Tibial artery (tissue), 4 donors: Measurements from ENCODE around the gene CEP131.

ENCODE experiments used
- DNase-seq, 2 donors: peaks; one replicate each; pipeline ENCODE4 v3.0.0-alpha.2; 2019
- H3K27ac ChIP-seq, 2 donors: fragments of 200-600 bp; sonication (generic) in 1 of 2; 1 replicate in 1 of 2; 2 replicates in 1 of 2; pipeline ENCODE4 v1.5.1; 2018 to 2019; ENCODE audit warnings: mild to moderate bottlenecking in 1 of 2
- H3K27me3 ChIP-seq, 2 donors: fragments of 200-600 bp; sonication (generic) in 1 of 2; one replicate each; pipeline versions ENCODE4 v1.5.1 to v1.6.0; 2016 to 2019
- H3K36me3 ChIP-seq, 3 donors: fragments of 200-600 bp; sonication (generic) in 2 of 3; one replicate each; pipeline ENCODE4 v1.5.1; 2016 to 2019; ENCODE audit warnings: mild to moderate bottlenecking in 2 of 3
- H3K4me1 ChIP-seq, 4 donors: fragments of 200-600 bp; sonication (generic) in 2 of 4; 1 replicate in 3 of 4; 2 replicates in 1 of 4; pipeline ENCODE4 v1.5.1; 2016 to 2019
- H3K4me3 ChIP-seq, 2 donors: fragments of 200-600 bp; sonication (generic) in 1 of 2; 1 replicate in 1 of 2; 2 replicates in 1 of 2; pipeline ENCODE4 v1.5.1; 2018 to 2019; ENCODE audit warnings: mild to moderate bottlenecking in 2 of 2
- H3K9me3 ChIP-seq, 3 donors: fragments of 200-600 bp; sonication (generic) in 1 of 3; one replicate each; pipeline ENCODE4 v1.5.1; 2016 to 2019
- intact Hi-C: fragments of 100-400 bp; cut with DNase I; formaldehyde crosslinking; loops from one replicate; pipeline ENCODE4 v1.15.0; 2023; ENCODE audit warnings: low total_unique reads
- TF ChIP-seq, protein P1 (sequence below), 2 experiments: fragments of 200-600 bp in 1 of 2; fragments of 450-650 bp in 1 of 2; IDR thresholded peaks; one replicate each; pipeline ENCODE4 v1.5.1; 2017 to 2019; ENCODE audit warnings: antibody characterized with exemption in 2 of 2, mild to moderate bottlenecking in 1 of 2, moderate library complexity in 1 of 2

Gene CEP131

DNA sequence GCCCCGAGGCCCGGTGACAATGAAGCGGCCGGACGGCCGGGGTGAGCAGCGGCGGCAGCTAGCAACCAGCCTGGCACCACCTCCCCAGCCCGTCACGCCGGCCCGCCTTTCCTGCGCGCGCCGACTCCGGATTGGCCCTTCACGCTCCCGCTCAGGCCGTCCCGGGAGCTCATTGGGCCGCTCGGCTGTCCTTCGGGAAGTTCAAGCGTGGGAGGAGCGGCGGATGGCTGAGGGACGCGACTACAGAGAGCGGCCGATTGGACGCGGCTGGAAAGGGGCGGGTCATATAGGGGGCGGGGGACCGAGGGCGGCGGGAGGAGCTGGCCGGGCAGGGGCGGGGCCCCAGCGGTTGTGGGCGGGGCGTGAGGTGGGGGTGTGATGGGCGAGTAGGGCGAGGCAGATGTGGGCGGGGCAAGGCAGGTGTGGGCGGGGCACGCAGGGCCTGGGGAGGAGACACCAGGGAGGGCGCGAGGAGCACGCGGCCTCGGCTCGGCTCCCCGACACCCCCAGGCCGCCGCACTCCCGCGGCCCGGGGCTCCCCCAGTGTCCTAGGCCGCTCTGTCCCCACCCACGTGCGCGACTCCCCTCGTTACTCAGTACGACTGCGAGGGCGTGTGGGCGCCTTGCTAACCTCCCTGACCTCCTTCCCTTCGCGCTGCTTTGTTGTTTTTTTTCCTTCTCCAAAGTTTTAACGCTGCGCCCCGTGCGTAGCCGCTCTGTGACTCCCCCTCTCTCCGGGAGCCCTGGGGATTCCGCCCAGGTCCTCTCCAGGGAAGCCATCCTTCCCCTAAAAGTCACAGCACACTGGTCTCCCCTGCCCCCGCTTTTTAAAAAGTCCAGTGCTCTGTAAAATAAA is at the start of gene CEP131:
Gene CEP131 (minus strand): TSS at position 60 of the 856 bp plus-strand sequence. CDS start 2,909 bp downstream, outside the sequence.
- peak; percentile 98 to 99 for DNase-seq
- intact Hi-C loops: loop anchor here (2.0 kb wide), 1 partner anchor 16 kb away; the partner anchor contains the start of genes NDUFAF8 and TEPSIN
- peak within 1 kb of the TSS; percentile 55 to 65 for H3K27ac ChIP-seq
- peaks cover 0 to 17% (median 0%) of the 10 kb centered on the region in 3 donors for H3K36me3 ChIP-seq
- peak within 1 kb of the TSS; percentile 64 to 86 for H3K4me3 ChIP-seq
- no peaks in the 10 kb centered on the region for H3K9me3 ChIP-seq
- TF ChIP-seq, protein P1, sequence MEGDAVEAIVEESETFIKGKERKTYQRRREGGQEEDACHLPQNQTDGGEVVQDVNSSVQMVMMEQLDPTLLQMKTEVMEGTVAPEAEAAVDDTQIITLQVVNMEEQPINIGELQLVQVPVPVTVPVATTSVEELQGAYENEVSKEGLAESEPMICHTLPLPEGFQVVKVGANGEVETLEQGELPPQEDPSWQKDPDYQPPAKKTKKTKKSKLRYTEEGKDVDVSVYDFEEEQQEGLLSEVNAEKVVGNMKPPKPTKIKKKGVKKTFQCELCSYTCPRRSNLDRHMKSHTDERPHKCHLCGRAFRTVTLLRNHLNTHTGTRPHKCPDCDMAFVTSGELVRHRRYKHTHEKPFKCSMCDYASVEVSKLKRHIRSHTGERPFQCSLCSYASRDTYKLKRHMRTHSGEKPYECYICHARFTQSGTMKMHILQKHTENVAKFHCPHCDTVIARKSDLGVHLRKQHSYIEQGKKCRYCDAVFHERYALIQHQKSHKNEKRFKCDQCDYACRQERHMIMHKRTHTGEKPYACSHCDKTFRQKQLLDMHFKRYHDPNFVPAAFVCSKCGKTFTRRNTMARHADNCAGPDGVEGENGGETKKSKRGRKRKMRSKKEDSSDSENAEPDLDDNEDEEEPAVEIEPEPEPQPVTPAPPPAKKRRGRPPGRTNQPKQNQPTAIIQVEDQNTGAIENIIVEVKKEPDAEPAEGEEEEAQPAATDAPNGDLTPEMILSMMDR (IDR thresholded peaks at IDR 0.05): no peak
- peaks cover 6 to 21% (median 21%) of the 10 kb centered on the region in 4 donors for H3K4me1 ChIP-seq
- H3K27me3 ChIP-seq: no peaks in the 10 kb centered on the region

DNA sequence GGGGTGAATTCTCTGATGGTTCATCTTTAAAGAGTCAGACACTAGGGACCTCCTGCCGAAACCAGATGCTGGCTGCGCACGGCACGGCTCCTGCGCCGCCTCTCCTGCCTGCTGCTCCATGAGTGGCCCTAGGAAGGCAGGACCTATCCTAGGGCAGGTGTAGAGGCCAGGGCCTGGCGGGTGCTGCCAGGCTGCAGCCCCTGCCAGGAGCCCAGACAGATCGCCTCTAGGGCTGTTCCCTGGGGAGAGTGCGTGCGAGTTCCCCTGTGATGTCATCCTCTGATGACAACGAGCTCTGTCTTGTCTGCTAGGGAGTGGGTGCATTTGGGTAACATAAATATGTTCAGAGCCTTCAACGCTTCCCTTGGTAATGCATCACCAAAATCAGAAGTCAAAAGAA is 48.5 kb upstream of the CEP131 start:
- Histone ChIP-seq H3K27ac (no peak overlapping the region), H3K4me1 (no peaks in the 10 kb centered on the region), H3K36me3 (peaks cover 49 to 85% (median 66%) of the 10 kb centered on the region in 3 donors), H3K4me3 (no peak overlapping the region), H3K9me3 (no peaks in the 10 kb centered on the region), H3K27me3 (no peaks in the 10 kb centered on the region)
- no peak for DNase-seq
- TF ChIP-seq, protein P1 (IDR thresholded peaks at IDR 0.05): no peak
- intact Hi-C loops: no loop called here

DNA sequence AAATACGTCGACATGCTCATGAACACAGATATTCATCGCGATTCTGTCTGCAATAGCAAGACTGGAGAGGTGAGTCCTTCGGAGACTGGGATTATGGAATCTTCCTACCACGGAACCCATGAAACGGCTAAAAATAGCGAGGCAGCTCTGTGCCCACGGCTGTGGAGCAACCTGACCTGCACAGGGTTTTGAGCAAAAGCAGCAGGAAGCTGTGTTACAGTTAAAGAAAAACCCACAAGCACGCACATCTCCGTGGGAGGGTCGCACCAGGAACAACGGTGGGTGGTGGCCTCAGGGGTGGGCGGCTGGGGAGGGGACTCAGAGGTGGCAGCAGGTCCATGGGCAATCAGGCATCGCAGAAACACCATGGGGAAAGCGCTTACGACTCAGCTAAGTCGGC is 47.5 kb upstream of the CEP131 start:
- intact Hi-C loops: no loop called here
- Histone ChIP-seq H3K27me3 (no peaks in the 10 kb centered on the region), H3K27ac (no peak overlapping the region), H3K4me1 (no peaks in the 10 kb centered on the region), H3K9me3 (no peaks in the 10 kb centered on the region), H3K4me3 (no peak overlapping the region), H3K36me3 (peaks cover 50 to 85% (median 67%) of the 10 kb centered on the region in 3 donors)
- TF ChIP-seq, protein P1 (IDR thresholded peaks at IDR 0.05): no peak
- no peak for DNase-seq

DNA sequence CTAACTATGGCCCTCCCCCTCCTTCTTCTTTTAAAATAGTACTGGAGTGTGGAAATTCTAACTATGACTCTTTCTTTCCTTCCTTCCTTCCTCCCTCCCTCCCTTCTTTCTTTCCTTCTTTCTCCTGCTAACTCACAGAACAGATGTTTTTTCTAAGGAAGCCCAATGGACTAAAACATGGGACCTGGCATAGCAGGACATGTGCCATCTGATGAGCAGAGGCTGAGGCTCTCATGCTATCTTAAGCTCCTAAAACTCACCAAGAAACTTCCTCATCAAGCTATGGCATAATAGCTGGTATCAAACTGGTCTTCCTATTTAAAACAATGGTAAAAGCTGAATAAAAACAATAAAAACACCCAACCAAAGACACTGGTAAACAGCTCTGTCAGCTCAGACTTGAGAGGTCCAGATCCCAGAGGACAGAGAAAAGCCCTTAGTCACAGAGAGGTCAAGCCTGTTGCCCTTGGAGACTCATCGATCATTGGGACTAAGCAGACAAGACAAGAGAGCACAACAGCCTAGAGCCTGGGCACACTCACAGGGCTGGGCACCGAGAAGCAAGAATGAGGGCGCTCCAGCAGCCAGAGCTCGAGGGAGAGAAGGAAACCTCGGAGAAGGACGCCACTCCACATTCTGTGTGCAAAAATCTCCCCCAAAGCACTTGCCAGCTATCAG is 44.8 kb upstream of the CEP131 start:
- Histone ChIP-seq H3K4me3 (no peak overlapping the region), H3K9me3 (no peaks in the 10 kb centered on the region), H3K27ac (no peak overlapping the region), H3K36me3 (peaks cover 42 to 85% (median 65%) of the 10 kb centered on the region in 3 donors), H3K4me1 (no peaks in the 10 kb centered on the region), H3K27me3 (no peaks in the 10 kb centered on the region)
- DNase-seq: no peak
- TF ChIP-seq, protein P1 (IDR thresholded peaks at IDR 0.05): no peak
- intact Hi-C loops: no loop called here

DNA sequence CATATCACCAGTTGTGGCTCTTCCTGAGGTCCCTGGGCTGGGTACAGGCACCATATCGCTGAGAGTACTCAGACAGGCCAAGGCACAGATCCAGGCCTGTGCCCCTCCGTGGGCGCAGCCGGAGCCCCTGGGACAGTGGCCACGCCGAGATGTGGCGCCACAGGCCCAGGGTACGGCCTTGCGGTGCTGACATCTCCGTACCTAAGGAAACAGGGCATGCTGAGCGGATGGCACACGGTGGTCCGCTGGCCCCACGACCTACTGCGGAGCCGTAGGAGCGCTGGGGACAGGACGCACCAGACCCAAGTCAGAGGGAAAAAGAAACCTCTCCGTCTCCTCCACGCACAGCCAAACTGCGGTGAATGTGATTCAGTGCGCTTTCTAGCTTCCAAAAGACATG is 42.8 kb upstream of the CEP131 start:
- TF ChIP-seq, protein P1 (IDR thresholded peaks at IDR 0.05): no peak
- intact Hi-C loops: no loop called here
- H3K4me3 ChIP-seq: no peak overlapping the region
- no peak for DNase-seq
- no peaks in the 10 kb centered on the region for H3K4me1 ChIP-seq
- no peaks in the 10 kb centered on the region for H3K9me3 ChIP-seq
- no peak overlapping the region for H3K27ac ChIP-seq
- no peaks in the 10 kb centered on the region for H3K27me3 ChIP-seq
- H3K36me3 ChIP-seq: peaks cover 53 to 85% (median 75%) of the 10 kb centered on the region in 3 donors
